GM19463 (cell line): ENCODE data around the gene CTSZ.
A peak's percentile ranks its signal among the peaks of the same experiment; 100 is the strongest.
"Not testable (repeated sequence)": the region's sequence is repeated elsewhere in the genome, so short reads cannot be mapped to it uniquely, and the experiment has no call there.

ENCODE experiments used
- ATAC-seq: cut with Tn5 transposase; IDR thresholded peaks from one replicate; pipeline ENCODE4 v1.9.1; 2021; ENCODE audit warnings: mild to moderate bottlenecking, moderate library complexity; ENCODE audit not compliant: unreplicated experiment

Gene CTSZ

DNA sequence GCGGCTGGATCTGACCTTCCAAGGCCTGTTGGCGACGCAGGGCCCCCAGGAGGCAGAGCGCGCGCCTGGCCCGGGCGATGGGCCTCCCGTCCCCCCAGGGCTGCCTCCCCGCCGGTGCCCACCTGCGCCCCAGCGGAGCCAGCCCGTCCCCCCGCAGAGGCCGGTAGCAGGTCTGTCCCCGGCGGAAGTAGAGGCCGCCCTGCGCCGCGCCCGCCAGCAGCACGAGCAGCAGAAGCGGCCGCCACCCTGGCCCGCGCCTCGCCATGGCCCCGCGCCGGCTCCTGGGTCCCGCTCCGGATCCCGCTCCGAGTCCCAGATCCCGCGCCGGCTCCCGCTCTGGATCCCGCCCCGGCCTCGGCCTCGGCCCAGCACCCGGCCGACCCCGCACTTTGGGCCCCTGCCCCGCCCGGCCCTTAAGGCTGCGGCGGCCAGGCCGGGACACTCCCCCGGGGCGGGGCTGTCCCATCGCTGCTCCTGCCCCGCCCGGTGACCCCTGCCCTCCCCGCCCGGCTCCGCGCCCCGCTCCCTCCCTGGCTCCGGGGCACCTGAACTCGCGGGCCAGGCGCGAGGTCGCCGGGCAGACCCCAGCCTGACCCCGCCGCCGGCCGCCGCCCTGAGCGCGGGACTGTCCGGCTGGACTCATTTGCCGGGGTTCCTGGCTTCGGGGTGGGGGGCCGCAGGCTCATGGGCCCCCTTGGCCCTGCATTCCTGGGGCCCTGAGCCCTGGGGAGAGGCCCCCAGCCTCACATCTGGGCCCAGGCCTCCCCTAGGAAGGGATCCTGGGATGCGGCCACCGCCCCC lies at the start of gene CTSZ:
Gene CTSZ, minus strand, starts transcription at position 391 of the 801 bp plus-strand sequence. Its CDS starts 126 bp downstream, at position 265.
- peak; percentile 23 for ATAC-seq

DNA sequence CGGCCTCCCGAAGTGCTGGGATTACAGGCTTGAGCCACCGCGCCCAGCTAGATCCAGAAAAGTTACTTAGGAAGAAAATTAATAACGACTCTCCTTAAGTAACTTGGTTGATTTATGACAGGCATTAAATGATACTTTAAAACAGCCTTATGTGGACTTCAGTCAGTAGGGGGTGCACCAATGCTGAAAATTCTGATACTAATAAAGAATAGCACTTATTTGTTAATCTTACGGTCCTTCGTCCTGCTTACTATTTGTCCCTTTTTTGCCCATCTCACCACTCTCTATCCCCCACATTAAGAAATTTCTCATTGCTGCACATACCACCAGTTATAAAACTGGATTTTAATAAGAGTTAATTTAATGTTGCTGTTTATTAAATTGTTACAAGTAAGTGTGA lies 48.2 kb upstream of the CTSZ start:
- ATAC-seq = no peak

- no peak for ATAC-seq
These were observed 44.7 kb upstream of the CTSZ start for GRCh38 chr20:59051666-59052185.

DNA sequence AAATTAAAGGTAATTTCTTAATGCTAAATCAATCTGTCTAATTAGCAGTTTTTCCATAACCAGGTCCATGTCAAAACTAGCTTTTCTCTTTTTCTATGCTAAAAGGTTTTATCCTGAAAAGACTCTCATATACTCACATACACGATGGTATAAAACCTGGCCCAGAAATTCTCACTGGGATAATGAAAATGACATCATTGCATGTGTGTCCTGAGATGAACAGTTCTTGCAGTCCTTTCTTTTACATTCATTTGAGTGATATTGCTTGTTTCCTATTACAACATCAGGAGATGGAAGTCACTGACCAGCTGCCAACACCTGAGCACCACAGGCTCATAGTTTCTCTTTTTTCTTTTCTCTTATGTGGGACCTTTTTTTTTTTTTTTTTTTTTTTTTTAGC lies 43.4 kb upstream of the CTSZ start:
- ATAC-seq = no peak

GRCh38 chr20:59048681-59049030 lies 41.6 kb upstream of the CTSZ start:
- ATAC-seq = no peak

DNA sequence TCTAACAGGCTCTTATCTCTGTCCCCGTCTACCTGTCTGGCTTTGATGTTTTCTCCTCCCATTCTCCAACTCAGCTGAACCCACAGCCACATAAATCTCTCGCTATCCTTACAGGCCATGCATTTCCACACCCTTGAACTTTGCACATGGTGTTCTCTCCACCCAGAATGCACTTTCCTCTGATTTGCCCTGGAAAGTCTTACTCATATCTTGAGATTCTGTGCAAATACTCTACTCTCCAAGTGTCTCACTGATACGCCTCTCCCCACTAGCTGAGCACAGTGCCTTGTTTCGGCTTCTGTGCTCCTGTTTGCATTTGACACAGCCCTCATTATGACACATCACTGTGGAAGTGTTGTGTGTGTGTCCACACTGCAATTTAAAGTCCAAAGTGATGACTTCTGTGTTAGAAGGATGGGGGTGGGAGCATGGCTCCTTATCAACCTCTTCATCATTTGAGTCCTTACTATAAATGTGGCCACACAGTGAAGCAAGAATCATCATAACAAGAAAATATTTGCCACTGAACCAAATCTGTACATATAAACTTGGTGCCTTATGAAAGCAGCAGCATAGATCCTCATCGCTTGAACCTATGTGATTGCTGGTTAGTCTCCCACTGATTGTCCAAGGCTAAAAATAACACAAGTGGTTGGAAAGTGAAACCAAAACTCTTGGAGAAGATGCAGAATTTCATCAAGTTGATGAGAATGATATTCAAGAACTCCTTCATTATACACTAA lies 41.1 kb upstream of the CTSZ start:
- ATAC-seq = no peak

DNA sequence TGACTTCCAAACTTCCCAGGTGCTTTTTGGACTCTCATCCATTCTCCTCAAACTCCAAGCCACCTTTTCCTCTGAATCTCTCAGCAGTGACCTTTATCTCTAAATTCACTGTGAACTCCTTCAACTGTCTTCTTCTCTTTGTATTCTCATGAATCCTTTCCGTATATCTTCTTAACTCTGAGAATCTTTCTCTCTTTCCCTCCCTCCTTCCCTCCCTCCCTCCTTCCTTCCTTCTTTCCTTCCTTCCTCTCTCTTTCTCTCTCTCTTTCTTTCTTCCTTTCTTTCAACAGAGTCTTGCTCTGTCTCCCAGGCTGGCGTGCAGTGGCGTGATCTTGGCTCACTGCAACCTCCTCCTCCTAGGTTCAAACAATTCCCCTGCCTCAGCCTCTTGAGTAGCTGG lies 39.8 kb upstream of the CTSZ start:
- ATAC-seq = no peak

DNA sequence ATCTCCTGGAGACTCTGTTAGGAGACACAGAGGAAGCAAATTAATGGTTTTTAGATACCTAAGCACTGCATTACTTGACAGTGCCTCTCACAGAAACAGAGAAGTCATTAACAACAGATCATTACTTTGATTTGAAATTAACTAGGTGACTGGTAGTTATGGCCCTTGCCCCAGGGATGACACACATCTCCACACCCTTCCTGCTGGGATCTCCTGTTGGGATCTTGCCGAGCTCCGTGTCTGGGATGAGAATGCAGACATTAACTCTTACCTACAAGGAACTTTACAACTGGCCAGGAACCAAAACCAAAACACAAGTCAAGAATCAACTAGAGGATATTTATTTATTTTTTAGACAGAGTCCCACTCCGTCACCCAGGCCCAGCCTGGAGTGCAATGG lies 37.7 kb upstream of the CTSZ start:
- no peak for ATAC-seq

- ATAC-seq = no peak
These were observed 37.2 kb upstream of the CTSZ start for GRCh38 chr20:59044295-59044694.

DNA sequence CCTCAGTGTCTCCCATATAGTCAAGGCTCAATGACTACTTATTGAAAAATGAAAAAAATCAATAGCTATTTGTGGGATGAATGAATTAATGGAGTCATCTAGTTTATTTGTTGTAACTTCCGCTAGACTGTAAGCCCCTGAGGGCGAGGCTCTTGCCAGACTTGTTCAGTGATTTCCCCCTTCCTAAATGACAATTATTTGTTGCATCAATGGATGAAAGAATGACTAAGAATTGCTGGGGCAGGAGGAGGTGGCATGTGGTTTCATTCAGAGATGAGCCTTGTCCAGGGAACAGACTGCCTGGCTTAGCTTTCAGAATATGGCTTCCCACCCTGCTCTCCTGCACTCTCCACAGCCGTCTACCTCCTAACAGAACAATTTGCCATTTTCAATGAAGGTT lies 36.6 kb upstream of the CTSZ start:
- ATAC-seq = no peak

- peak; percentile 94 for ATAC-seq
These were observed 36.0 kb upstream of the CTSZ start for GRCh38 chr20:59042796-59043631.

- ATAC-seq = peak; percentile 28
These were observed 35.2 kb upstream of the CTSZ start, which contains the start of gene PRELID3B for GRCh38 chr20:59042151-59042795. Gene PRELID3B, minus strand, starts transcription at chr20:59042786. Its CDS starts 56 bp downstream, at chr20:59042730.

GRCh38 chr20:59041487-59041886 lies 34.4 kb upstream of the CTSZ start:
- ATAC-seq = not testable (repeated sequence)

DNA sequence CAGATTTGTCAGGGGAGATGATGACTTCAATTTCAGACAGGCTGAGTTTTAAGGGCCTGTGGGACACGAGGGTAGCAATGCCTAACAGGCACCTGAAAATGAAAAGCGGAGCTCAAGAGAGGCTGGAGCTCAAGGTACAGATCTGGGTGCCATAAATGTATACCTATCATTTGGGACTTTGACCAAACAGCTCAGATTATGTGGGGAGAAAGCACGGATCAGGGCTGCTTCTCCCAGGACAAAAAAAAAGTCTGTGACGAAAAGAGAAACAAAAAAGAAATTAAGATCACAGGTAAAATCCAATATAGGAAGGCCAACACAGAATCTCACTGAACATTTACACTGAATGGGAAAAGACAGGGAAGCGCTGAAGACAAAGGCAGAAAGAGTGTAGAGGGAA lies 33.6 kb upstream of the CTSZ start:
- ATAC-seq = no peak

DNA sequence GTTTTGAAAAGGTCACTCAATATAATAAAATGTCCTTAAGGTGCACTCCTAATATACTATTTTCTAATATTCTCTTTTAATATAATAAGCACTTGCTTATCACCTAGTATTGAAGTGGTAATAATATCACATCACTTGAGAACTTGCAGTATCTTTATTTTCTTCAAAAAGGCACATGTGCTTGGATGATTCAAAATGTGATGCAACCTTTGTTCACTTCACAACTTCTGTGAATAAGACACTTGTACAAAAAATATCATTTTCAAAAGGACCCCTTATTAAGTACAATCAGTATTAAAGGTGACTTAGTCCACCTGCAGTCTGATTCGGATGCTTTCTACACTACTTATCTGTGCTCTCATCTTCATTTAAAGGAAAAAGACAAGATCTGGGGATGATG lies 32.2 kb upstream of the CTSZ start:
- no peak for ATAC-seq

GRCh38 chr20:59037386-59037785 lies 30.3 kb upstream of the CTSZ start:
- no peak for ATAC-seq

DNA sequence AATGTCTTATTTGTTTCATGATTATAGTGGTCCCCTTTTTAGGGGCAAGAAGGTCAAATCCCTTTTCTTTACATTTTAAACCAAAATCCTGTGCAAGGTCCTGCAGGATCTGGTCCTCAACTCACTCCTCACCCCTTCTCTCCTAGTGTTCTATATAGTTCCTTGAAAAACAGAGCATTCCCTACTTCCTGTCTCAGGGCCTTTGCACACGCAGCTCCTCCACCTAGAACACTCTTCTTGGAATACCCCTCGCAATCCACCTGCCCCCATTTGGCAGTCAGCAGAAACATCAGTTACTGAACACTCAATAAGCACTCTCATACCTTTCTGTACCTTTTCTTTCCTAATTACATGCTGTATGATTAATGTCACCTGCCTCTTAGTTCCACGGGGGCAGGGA lies 28.3 kb upstream of the CTSZ start:
- no peak for ATAC-seq

- ATAC-seq = no peak
These were observed 26.6 kb upstream of the CTSZ start for GRCh38 chr20:59033616-59034165.

DNA sequence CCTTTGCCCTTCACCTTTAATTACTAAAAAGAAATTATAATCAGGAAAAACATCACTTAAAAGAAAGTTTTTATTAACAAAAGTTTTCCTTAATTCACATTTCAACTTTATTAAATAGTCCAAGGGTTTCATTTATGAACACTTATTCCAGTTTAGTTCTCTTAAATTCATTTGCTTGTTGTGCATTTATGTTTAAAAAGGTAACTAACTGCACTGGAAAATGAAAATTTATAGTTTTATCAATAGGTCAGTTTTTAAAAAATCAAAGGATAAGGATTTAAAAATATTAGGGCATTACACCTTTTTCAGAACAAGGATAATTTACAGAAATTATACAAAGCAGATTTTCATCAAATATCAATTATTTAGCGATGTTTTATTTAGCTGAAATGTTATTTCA lies 26.0 kb upstream of the CTSZ start:
- no peak for ATAC-seq

- no peak for ATAC-seq
These were observed 25.6 kb upstream of the CTSZ start for GRCh38 chr20:59032713-59033059.
